Osteocyte (in vitro differentiated cells): ENCODE measurements around the gene HS3ST3B1. TPM values are rescaled to one million over a fixed set of nuclear protein-coding genes. Genes with fewer than 3 reads are reported as not detected.

Experiments
- DNase-seq: peaks from one replicate; pipeline ENCODE4 v3.0.0; 2021; ENCODE audit warnings: mixed read lengths; ENCODE audit not compliant: unreplicated experiment; ENCODE audit errors: extremely low spot score
- H3K27ac Mint-ChIP-seq: one replicate; pipeline ENCODE4 v1.8.0; 2021; ENCODE audit warnings: mild to moderate bottlenecking, mixed read lengths; ENCODE audit not compliant: unreplicated experiment
- H3K27me3 Mint-ChIP-seq: one replicate; pipeline ENCODE4 v1.8.0; 2021; ENCODE audit warnings: mixed read lengths; ENCODE audit not compliant: unreplicated experiment
- H3K36me3 Mint-ChIP-seq: one replicate; pipeline ENCODE4 v1.8.0; 2021; ENCODE audit warnings: mixed read lengths; ENCODE audit not compliant: unreplicated experiment
- H3K4me1 Mint-ChIP-seq: one replicate; pipeline ENCODE4 v1.8.0; 2021; ENCODE audit warnings: mixed read lengths; ENCODE audit not compliant: unreplicated experiment
- H3K4me3 Mint-ChIP-seq: one replicate; pipeline ENCODE4 v1.8.0; 2021; ENCODE audit warnings: mild to moderate bottlenecking, moderate library complexity, mixed read lengths; ENCODE audit not compliant: unreplicated experiment
- H3K9me3 Mint-ChIP-seq: one replicate; pipeline ENCODE4 v1.8.0; 2021; ENCODE audit warnings: mixed read lengths; ENCODE audit not compliant: unreplicated experiment
- CTCF ChIP-seq: fragments of 200-600 bp; sonication (generic); IDR thresholded peaks from 2 replicates; pipeline ENCODE4 v1.5.0; 2021; ENCODE audit warnings: antibody characterized with exemption, mild to moderate bottlenecking, moderate library complexity
- total RNA-seq: library from RNA; stranded (reverse); gene quantifications from 2 replicates; pipeline ENCODE4 v1.2.1, GENCODE V29; 2021

The HS3ST3B1 gene
- total RNA-seq, 1 donor from 2014 or later: 77.0 TPM

- DNase-seq: no peak
- no peaks in the 10 kb centered on the region for H3K27me3 Mint-ChIP-seq
- TF ChIP-seq CTCF: no peak
- peaks cover 10% of the 10 kb centered on the region for H3K9me3 Mint-ChIP-seq
- H3K4me1 Mint-ChIP-seq: no peaks in the 10 kb centered on the region
- no peak overlapping the region for H3K27ac Mint-ChIP-seq
- peaks cover 6% of the 10 kb centered on the region for H3K36me3 Mint-ChIP-seq
- H3K4me3 Mint-ChIP-seq: no peak overlapping the region
Measured at GRCh38 chr17:14387036-14387435, 86.2 kb downstream of the HS3ST3B1 start.

- no peak for TF ChIP-seq CTCF
- Mint-ChIP-seq H3K27me3 (no peaks in the 10 kb centered on the region), H3K4me1 (no peaks in the 10 kb centered on the region), H3K9me3 (peaks cover 11% of the 10 kb centered on the region), H3K27ac (no peak overlapping the region), H3K36me3 (peaks cover 6% of the 10 kb centered on the region), H3K4me3 (no peak overlapping the region)
- DNase-seq: no peak
Measured at GRCh38 chr17:14389681-14390080, 88.8 kb downstream of the HS3ST3B1 start.

- Mint-ChIP-seq H3K27me3 (no peaks in the 10 kb centered on the region), H3K27ac (no peak overlapping the region), H3K36me3 (peaks cover 6% of the 10 kb centered on the region), H3K4me1 (no peaks in the 10 kb centered on the region), H3K4me3 (no peak overlapping the region), H3K9me3 (peaks cover 11% of the 10 kb centered on the region)
- no peak for TF ChIP-seq CTCF
- DNase-seq: no peak
Measured at GRCh38 chr17:14393723-14394122, 92.8 kb downstream of the HS3ST3B1 start.

- peaks cover 11% of the 10 kb centered on the region for H3K9me3 Mint-ChIP-seq
- no peaks in the 10 kb centered on the region for H3K27me3 Mint-ChIP-seq
- no peak overlapping the region for H3K4me3 Mint-ChIP-seq
- no peak for TF ChIP-seq CTCF
- no peak for DNase-seq
- H3K27ac Mint-ChIP-seq: no peak overlapping the region
- H3K36me3 Mint-ChIP-seq: peaks cover 6% of the 10 kb centered on the region
- no peaks in the 10 kb centered on the region for H3K4me1 Mint-ChIP-seq
Measured at GRCh38 chr17:14395255-14395654, 94.4 kb downstream of the HS3ST3B1 start.

- Mint-ChIP-seq H3K4me3 (no peak overlapping the region), H3K27ac (no peak overlapping the region), H3K27me3 (no peaks in the 10 kb centered on the region), H3K4me1 (no peaks in the 10 kb centered on the region), H3K9me3 (peaks cover 6% of the 10 kb centered on the region), H3K36me3 (peaks cover 1% of the 10 kb centered on the region)
- no peak for TF ChIP-seq CTCF
- no peak for DNase-seq
Measured at GRCh38 chr17:14396547-14396946, 95.7 kb downstream of the HS3ST3B1 start.
